Measurements from ENCODE around the gene KDM1A.
"Not testable (repeated sequence)": the region's sequence is repeated elsewhere in the genome, so short reads cannot be mapped to it uniquely, and the experiment has no call there.

The KDM1A gene

DNA sequence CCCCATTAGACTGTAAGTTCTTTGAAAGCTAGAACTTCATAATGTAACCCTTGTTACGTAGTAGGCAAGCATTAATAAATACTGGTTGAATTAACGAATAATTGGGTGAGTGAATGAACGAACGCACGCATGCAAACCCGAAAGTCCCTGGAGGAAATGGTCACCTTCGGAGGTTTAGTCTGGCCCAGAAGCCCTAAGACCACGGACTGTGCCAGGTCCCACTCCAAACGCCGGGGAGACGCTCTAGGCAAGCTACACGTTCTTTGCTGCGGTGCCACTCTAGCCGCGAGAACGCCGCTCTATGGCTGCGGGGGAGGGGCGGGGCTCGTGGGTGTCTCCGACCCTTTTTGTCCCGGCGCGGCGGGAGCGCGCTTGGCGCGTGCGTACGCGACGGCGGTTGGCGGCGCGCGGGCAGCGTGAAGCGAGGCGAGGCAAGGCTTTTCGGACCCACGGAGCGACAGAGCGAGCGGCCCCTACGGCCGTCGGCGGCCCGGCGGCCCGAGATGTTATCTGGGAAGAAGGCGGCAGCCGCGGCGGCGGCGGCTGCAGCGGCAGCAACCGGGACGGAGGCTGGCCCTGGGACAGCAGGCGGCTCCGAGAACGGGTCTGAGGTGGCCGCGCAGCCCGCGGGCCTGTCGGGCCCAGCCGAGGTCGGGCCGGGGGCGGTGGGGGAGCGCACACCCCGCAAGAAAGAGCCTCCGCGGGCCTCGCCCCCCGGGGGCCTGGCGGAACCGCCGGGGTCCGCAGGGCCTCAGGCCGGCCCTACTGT is at the start of gene KDM1A:
Gene KDM1A, plus strand, starts transcription at position 375 of the 769 bp plus-strand sequence. Its CDS starts 129 bp downstream, at position 504.
- DNase-seq (ENCODE audit: low read depth in 1 of 2, low spot score in 1 of 2) = peak; percentile 83 to 91

DNA sequence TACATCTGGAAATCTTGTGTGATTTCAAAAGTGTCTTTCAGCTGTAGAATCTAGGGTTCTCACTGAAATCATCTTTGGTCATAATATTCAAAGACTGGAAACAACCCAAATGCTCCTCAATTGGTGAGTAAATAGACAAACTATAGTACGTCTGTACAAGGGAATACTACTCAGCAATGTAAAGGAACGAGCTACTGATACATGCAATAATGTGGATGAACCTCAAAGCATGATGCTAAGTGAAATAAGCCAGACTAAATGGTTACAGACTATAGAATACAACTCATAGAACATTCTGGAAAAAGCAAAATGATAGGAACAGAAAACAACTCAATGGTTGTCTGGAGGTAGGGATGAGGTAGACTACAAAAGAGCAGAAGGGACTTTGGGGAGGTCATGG is 49.2 kb upstream of the KDM1A start:
- DNase-seq (ENCODE audit: low read depth in 1 of 2, low spot score in 1 of 2) = no peak

DNA sequence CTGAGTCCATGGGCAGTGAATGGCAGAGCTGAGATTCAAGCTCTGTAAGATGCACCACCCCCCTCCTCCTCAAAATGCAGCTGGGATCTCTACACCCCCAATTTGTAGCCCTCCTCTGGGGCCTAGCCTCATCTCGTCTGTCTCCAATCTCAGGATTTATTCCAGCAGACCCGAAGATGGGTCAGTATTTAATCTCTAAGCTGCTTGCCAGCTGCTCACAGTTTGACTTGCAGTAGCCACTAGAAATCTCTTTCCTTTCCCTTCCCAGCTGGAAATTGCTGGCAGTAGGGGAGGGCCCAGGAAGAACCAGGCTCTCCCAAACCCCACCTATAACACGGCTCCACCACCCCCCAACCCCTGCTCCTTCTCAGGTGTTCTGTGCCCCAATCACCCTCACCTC is 48.1 kb upstream of the KDM1A start:
- no peak for DNase-seq (ENCODE audit: low read depth in 1 of 2, low spot score in 1 of 2)

DNA sequence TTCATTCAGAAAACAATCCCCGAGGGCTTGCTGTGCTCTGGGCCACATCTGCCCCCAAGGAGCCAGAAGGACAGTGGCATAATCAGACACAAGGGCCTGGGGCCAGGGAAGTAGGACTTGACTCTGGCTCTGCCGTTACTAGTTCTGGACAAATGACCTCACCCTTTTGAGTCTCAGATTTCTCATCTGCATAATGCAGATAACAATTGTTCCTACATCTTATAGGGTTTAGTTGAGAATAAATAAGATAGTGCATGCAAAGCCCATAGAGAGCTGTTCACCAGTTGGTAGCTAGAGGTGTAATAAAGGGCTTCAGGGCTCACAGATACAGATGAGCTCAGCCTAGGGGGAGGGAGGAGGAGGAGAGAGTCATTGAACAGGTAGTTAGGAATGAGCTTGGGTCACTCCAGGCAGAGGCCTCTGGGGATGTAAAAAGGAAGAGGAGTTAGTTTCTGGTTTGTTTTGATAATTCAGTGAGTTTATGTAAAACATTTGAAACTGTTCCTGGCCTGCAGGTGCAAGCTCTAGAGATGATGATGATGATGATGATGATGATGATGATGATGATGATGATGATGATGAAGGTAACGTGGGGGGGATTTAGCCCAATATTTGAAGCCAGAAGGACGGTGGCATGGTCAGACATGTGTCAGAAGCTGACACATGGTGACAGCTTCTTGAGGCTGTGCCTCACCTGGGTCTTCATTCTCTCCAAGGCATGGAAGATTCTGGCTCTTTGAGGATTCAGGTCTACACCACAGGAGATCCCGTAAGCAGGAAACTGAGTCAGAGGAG is 47.5 kb upstream of the KDM1A start:
- no peak for DNase-seq (ENCODE audit: low read depth in 1 of 2, low spot score in 1 of 2)

DNA sequence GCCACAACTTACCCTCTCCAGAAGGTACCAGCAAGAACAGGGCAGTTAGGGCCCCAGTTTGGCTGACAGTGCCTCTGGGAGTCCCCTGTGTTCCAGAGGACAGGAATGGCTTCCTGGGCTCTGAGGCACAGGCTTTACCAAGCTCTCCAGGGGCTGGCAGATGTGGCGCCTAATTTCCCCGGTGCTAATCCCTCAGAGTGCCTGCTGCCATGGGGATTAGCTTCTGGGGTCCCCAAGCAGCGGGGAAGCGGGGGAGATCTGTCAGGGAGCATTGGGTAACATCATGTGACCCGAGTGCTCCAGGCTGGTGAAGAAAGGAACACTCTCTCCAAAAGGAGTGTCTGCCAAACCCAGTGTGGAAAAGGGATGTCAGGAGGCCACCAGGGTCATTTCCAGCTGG is 46.5 kb upstream of the KDM1A start, which contains the start of gene LACTBL1:
Gene LACTBL1, minus strand, starts transcription at position 107 of the 400 bp plus-strand sequence. CDS start 550 bp downstream, outside the sequence.
- no peak for DNase-seq (ENCODE audit: low read depth in 1 of 2, low spot score in 1 of 2)

DNA sequence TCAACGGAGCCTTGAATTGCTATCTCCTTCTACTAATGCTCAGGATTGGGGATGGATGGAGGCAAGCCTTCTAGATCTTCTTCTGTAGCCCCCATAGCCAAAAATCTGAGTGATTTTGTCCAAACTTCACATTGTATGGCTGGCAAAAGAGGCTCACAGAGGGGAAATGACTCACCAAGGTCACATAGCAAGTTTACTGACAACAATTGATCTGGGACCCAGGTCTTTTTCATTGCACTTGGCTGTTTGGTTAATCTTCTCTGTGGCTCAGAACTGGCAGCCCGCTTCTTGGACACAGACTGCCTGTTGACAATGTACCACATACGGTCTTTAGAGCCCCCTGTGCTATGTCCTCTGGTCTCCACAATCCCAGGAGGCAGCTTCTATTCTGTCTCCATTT is 43.6 kb upstream of the KDM1A start:
- no peak for DNase-seq (ENCODE audit: low read depth in 1 of 2, low spot score in 1 of 2)

DNA sequence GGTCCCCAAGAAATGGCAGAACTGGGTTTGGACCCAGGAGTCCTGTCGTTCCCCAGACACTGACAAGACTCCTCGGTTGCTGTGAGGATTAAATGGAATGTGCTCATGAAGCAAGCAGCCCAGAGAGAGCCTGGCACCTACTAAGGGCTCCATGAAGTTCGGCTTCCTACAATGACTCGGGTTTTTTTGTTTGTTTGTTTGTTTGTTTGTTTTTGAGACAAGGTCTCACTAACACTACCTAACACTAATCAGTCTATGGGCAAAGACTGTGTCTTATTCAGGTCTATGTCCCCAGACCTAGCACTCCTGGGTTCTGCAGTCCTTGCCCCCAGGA is 43.2 kb upstream of the KDM1A start:
- no peak for DNase-seq (ENCODE audit: low read depth in 1 of 2, low spot score in 1 of 2)

DNA sequence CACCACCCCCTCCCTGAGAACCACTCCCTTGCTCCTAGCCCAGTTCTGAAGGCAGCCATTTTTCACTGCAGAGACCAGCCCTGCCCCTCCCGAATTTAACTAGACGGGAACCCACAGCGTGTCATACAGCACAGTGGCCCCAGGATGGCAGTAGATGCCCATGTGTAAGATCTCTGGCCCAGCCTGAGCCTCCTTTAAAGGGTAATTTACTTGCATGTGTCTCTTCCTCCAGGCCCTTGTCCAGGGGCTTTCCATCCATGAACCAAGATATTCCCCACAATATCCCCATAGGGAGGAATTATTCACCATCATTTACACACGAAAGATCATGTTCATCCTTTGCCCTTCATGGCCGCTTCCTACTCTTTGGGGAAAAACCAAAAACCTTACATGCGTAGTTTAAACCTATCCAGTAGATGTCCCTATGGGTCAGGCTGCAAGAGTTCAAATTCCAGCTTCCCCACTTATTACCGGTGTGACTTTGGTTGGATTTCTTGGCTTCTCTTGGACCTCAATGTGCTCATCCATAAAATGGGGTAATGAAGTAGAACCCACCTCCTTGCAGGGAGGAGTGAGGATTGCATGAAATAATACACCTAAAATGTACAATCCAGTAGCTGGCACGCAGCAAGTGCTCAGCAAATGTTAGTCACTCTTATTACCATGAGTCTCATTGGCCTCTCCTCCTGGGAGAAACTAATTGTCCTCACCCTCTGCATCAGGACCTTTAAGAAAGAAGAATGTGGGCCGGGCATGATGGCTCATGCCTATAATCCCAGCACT is 42.6 kb upstream of the KDM1A start:
- DNase-seq (ENCODE audit: low read depth in 1 of 2, low spot score in 1 of 2) = peak in 1 of 2 donors; percentile 34

DNA sequence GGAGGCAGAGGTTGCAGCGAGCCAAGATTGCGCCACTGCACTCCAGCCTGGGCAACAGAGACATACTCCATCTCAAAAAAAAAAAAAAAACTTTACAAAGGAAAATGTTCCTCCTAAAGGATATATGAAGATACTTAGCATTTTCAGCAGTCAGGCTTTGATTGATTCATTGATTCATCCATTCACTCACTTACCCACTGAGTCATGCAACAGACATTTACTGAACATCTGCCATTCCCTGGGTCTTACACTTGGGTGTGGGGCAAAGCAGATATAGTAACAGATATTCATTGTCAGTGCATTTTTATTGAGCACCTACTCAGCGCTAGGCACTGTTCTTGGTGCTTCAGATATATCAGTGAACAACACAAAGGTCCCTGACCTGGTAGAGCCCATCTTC is 41.0 kb upstream of the KDM1A start:
- DNase-seq (ENCODE audit: low read depth in 1 of 2, low spot score in 1 of 2) = no peak

DNA sequence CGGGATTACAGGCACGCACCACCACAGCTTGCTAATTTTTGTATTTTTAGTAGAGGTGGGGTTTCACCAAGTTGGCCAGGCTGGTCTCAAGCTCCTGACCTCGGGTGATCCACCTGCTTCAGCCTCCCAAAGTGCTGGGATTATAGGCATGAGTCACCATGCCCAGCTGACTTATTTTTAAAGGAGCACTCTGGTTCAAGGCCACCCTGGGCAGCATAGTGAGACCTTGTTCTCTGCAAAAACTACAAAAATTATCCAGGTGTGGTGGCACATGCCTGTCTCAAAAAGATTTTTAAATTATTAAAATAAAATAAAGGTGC is 38.8 kb upstream of the KDM1A start:
- not testable (repeated sequence) for DNase-seq (ENCODE audit: low read depth in 1 of 2, low spot score in 1 of 2)

DNA sequence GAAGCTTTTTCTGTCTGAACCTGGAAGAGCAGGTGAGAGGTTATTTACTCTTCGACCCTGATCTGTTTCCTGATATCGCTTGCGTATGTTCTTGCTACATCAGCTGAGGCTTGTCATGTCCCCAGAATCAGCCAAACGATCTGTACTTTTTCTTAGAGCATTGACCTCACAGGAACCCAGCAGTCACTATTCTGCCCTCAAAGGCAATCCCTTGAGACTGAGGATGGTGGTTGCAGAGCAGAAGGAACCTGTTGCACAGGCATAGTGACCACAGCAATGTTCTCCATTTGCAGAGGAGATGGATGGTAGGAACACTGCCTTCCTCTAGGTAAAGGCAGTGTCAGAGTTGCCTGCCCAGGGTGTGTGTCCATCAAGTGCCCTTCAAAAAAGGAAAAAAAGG is 35.3 kb upstream of the KDM1A start:
- DNase-seq (ENCODE audit: low read depth in 1 of 2, low spot score in 1 of 2) = no peak

DNA sequence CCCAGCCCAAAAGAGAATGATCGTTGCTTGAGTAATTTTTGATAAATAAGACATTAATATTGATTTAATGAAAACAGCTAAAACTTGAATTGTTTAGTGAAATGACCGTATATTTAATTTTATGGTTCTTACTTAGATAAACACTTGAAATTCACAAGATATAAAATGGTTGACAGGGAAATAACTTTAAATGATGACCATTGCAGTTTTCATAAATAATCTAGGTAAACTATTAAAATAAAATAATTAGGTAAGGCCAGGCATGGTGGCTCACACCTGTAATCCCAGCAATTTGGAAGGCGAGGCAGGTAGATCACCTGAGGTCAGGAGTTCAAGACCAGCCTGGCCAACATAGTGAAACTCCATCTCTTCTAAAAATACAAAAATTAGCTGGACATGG is 26.9 kb upstream of the KDM1A start:
- not testable (repeated sequence) for DNase-seq (ENCODE audit: low read depth in 1 of 2, low spot score in 1 of 2)

DNA sequence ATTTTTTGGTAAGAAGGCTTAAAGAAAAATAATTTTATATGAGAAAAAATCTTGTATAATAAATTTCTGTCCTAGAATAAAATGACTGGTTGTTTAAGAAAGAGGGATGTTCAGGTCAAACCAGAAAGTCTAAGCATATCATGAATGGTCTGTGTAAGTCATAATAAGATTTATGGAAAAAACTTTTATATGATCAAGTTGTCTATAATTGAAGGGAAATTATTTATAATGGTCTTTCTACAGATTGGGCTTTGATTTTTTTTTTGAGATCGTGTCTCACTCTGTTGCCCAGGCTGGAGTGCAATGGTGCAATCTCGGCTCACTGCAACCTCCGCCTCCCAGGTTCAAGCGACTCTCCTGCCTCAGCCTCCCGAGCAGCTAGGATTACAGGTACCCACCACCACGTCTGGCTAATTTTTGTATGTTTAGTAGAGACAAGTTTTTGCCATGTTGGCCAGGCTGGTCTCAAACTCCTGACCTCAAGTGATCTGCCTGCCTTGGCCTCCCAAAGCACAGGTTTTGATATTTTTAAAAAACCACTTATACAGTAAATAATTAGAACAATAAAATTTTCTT is 26.0 kb upstream of the KDM1A start:
- DNase-seq (ENCODE audit: low read depth in 1 of 2, low spot score in 1 of 2) = not testable (repeated sequence)

DNA sequence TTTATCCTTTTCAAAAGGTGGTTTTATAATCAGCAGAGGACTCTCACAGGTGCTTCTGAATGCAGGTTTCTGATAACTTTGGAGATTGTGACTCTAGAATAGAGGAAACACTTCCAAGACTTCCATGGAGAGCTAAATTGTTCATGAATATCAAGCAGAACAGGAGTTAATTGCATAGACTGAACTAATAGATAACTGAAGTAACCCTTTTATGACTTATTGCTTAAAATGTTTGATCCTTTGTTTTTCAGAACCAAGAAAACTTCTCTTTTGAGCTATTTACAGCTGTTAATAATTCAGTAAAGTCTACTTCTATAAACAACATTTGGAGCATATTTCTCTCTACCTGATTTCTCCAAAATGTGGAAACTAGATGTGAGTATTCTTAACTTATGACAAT is 23.5 kb upstream of the KDM1A start:
- no peak for DNase-seq (ENCODE audit: low read depth in 1 of 2, low spot score in 1 of 2)

DNA sequence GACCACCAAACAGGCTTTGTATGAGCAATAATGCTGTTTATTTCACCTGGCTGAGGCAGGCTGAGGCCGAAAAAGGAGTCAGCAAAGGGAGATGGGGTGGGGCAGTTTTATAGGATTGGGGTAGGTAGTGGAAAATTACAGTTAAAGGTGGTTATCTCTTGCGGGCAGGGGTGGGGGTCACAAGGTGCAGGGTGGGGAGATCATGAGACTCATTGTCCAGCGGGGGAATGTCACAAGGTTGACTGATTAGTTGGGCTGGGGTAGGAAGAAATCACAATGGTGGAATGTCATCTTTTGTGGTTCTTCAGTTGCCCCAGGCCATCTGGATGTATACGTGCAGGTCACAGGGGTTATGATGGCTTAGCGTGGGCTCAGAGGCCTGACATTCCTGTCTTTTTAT is 21.7 kb upstream of the KDM1A start:
- DNase-seq (ENCODE audit: low read depth in 1 of 2, low spot score in 1 of 2) = not testable (repeated sequence)

DNA sequence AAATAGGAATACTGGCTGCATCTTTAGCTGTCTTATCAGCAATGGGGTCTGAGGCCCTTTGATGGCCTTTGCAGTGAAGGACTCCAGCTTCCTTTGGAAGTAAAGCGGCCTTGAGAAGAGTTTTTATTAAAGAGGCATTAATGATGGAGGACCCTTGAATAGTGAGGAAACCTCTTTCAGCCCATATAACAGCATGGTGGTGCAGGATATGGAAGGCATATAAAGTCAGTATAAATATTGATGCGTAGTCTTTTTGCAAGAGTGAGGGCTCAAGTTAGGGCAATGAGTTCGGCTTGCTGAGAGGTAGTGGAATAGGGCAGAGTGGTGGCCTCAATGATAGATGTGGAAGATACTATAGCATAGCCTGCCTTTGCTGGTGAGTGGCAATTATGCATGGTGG is 19.1 kb upstream of the KDM1A start:
- DNase-seq (ENCODE audit: low read depth in 1 of 2, low spot score in 1 of 2) = not testable (repeated sequence)

DNA sequence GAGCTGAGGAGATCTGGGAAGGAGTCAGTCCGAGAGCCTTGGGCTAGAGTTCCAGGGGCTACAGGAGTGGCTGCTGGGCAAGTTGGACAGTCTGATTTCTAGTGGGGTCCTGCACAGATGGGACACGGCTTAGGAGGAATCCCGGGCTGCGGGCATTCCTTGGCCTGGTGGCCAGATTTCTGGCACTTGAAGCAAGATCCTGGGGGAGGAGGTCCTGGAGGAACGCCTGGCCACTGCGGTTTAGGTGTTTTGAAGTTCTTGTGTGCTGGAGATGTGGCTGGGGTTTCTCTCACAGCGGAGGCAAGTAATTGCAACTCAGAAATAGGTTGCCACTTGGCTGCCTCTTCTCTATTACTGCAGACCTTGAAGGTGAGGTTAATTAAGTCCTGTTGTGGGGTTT is 17.1 kb upstream of the KDM1A start:
- not testable (repeated sequence) for DNase-seq (ENCODE audit: low read depth in 1 of 2, low spot score in 1 of 2)

DNA sequence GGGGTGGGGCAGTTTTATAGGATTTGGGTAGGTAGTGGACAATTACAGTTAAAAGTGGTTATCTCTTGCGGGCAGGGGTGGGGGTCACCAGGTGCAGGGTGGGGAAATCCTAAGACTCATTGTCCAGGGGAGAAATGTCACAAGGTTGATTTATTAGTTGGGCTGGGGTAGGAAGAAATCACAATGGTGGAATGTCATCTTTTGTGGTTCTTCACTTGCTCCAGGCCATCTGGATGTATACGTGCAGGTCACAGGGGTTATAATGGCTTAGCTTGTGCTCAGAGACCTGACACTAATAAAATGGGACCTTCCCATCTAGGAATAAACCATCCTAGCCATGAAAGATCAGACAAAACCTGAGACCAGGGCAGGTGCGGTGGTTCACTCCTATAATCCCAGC is 15.2 kb upstream of the KDM1A start:
- no peak for DNase-seq (ENCODE audit: low read depth in 1 of 2, low spot score in 1 of 2)

DNA sequence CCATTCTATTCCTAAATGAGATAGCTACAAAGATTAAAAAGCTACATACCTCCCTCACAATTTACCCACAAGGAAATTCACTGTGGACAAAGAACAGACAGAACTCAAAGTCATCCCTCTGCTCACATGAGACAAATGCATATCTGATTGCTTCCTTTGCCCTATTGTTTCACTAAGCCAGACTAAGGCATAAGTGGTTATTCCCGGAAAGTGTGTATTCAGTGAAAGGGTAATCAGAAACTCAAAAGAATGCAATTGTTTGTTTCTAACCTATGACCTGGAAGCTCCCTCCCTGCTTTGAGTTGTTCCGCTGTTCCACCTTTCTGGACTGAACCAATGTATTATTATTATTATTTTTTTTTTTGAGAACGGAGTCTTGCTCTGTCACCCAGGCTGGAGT is 14.5 kb upstream of the KDM1A start:
- DNase-seq (ENCODE audit: low read depth in 1 of 2, low spot score in 1 of 2) = not testable (repeated sequence)

DNA sequence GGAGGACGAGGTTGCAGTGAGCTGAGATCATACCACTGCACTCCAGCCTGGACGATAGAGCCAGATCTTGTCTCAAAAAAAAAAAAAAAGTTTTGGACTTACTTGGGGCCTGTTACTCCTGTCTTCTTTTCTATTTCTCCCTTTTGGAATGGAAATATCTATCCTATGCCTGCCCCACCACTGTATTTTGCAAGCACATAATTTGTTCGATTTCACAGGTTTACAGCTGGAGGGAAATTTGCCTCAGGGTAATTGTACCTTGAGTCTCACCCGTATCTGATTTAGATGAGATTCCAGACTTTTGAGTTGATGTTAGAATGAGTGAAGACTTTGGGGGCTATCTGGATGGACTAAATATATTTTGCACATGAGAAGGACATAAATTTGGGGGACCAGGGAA is 12.2 kb upstream of the KDM1A start:
- DNase-seq (ENCODE audit: low read depth in 1 of 2, low spot score in 1 of 2) = no peak

DNA sequence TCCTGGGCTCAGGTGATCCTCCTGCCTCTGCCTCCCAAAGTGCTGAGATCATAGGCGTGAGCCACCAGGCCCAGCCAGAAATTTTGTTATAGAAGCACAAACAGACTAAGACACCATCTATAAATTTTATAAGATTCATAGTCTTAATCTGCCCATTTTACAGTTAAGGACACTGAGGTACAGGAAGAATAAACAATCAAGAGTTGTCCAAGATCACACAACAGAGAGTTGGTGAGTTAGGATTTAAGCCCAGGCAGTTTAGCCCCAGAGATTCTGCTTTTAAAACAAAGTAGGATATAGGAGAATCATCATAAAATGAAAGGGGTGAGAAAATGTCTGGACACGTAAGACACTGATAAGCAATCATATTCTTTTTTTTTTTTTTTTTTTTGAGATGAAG is 10.4 kb upstream of the KDM1A start:
- DNase-seq (ENCODE audit: low read depth in 1 of 2, low spot score in 1 of 2) = no peak

All from activated CD4-positive, alpha-beta T cell treated with anti-CD3 and anti-CD28 coated beads, Interleukin-2, amount 50 U/mL, for 24 hours (primary cell).